Activated CD8-positive, alpha-beta memory T cell treated with anti-CD3 and anti-CD28 coated beads, Interleukin-2, amount 50 U/mL, for 24 hours (primary cell): ENCODE measurements around the gene NEK3.
"Not testable (repeated sequence)": the region's sequence is repeated elsewhere in the genome, so short reads cannot be mapped to it uniquely, and the experiment has no call there.

ENCODE experiments used
- DNase-seq: peaks from one replicate; pipeline ENCODE4 v3.0.0-alpha.2; 2020; ENCODE audit errors: extremely low read depth

The NEK3 gene

DNA sequence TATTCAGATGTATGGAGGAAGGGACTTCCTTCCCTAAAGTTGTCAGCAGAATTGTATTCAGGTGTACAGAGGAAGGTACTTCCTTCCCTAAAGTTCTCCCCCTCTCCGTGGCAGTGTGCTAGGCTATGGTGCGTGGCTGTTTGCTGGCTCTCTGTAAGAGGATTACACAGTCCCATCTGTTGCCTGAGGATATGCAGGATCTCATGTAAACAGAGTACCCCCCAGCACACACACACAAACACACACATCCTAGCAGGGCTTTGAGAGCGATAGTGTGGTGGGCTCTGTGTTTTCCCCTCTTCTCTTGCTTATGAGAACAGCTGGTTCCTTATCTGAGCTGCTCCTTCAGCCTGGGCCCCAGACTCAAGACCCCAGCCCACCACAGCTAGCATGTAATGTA, 40.8 kb downstream of the NEK3 start:
- no peak for DNase-seq

DNA sequence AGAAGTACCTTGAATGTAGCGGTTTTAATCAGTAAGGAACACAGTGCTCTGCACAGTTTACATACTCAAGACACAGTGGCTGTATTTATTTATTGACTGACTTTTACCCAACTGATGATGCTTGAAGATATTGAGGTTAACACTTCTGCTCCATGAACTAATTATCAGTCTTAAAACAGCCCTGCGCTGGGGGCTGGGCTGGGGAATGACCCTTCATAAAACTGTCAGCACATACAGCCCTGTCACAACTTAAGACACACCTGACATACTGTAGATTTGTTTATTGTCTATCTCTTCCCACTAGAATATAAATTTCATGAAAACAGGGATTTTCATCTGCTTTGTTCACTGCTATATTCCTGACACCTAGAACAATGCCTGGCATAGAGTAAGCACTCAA, 41.3 kb downstream of the NEK3 start:
- no peak for DNase-seq

DNA sequence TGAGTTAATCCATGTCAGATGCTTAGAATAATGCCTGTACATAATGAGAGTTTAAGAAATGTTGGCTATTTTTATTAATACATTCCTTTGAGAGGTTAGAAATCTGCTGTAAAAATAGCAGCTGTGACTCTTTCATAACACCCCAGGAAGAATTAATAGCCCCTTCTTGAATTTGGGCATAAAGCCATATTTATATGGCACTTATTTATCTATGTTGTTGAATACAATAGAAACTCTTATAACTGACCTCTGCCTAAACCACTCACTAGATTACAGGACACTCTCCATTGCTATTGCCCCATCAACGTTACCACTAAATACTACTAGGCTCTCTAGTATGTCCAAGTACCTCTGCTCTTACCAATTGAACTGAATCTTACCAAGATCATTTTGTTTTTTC, 46.8 kb downstream of the NEK3 start:
- DNase-seq: no peak

DNA sequence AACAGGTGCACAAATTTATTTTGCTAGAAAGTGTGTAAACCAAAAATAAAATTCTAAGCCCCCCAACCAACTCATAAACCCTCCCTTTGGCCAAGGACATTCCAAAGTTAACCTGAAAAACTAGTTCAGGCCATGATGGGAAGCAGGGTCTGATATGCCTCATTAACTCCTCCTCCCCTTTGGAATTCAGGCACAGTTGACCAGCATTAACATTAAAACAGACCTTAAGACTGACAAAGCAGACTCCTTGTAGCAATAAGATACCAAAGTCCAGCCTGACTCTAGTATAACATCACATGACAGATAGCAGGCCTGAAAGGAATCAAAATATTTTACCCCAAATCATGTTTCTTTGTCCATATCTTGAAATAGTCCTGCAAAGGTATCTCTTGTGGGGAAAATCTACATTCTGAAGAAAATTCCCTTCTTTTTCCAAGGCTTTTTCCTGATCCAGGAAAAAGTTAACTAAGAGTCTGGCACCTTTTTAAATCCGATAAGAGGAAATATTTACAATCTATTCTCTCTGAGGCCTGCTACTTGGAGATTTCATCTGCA, 50.2 kb downstream of the NEK3 start:
- no peak for DNase-seq

DNA sequence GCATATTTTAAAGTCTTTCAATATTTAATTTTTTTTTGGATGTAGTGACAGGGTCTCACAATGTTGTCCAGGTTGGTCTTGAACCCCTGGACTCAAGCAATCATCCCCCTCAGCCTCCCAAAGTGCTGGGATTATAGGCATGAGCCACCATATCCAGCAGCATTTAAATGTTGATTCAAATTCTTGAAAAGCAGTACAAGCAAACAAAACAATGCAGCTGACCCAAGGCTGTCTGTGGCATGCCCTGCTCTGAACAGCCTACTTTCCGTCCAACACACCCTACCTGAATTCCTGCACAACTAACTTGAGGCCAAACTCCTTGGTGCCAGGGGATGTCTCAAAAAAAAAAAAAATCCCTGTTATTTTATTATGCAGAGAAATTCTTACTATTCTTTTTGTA, 53.6 kb downstream of the NEK3 start:
- no peak for DNase-seq

DNA sequence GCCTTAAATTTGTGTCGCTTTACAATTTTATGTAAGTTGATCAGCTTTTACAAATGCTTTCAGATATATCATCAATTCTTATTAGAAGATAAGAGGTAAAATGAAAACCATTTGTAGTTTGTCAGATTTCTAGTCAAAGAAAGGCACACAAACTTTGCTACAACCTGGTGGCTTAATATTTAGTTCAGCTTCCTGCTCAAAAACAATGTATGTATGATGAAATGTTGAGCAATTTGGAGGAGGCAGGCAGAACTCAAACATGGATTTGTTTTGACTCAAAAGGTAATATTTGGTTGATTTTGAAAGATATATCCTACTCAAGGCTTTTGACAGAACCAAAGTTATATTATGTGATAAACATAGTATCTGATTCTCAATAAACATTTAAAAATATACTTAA, 54.8 kb downstream of the NEK3 start:
- DNase-seq: no peak

DNA sequence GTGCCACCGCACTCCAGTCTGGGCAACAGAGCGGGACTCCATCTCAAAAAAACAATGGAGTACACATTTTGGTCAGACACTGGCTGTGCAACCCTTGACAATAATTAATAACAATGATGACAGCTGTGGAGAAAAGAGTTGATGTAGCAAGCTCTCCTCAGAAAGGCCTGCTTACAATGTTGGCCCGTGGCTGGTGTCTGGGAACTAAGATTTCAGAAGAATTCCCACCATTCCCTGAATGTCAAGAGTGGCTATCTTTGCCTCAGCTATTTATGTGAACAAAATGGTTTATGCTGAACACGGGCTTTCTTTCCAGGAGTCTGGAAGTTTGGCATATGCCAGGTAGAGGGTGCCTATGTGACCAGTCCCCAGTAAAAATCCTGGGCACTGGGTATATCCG, 56.0 kb downstream of the NEK3 start:
- DNase-seq: no peak

DNA sequence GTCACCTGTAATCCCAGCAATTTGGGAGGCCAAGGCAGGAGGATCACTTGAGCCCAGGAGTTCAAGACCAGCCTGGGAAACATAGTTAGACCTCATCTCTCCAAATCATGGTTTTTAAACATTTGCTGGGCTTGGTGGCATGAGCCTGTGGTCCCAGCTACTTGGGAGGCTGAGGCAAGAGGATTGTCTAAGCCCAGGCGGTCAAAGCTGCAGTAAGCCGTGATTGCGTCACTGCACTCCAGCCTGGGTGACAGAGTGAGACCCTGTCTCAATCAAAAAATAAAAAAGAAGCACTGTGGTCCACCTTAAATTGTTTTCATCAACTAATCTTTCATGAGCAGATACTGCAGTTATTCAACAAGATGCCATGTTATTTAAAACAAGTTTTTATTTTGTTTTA, 57.0 kb downstream of the NEK3 start:
- DNase-seq: not testable (repeated sequence)

DNA sequence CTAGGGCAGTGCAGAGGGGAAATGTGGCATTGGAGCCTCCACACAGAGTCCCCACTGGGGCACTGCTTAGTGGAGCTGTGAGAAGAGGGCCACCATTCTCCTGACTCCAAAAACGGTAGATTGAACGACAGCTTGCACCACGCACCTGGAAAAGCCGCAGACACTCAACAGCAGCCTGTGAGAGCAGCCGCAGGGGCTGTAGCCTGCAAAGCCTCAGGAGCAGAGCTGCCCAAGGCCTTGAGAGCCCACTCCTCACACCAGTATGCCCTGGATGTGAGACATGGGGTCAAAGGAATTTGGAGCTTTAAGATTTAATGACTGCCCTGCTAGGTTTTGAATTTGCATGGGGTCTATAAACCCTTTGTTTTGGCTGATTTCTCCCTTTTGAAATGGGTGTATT, 62.2 kb downstream of the NEK3 start:
- no peak for DNase-seq

DNA sequence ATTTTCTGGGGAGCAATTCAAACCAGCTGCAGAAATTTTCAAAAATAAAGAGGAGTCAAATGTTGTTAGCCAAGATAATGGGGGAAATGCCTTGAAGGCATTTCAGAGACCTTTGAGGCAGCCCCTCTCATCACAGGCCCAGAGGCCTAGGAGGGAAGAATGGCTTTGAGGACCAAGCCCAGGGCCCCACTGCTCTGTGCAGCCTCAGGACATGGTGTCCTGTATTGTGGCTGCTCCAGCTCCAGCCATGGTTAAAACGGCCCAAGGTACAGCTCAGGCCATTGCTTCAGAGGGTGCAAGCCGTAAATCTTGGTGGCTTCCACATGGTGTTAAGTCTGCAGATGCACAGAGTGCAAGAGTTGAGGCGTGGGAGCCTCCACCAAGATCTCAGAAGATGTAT, 62.6 kb downstream of the NEK3 start:
- no peak for DNase-seq

DNA sequence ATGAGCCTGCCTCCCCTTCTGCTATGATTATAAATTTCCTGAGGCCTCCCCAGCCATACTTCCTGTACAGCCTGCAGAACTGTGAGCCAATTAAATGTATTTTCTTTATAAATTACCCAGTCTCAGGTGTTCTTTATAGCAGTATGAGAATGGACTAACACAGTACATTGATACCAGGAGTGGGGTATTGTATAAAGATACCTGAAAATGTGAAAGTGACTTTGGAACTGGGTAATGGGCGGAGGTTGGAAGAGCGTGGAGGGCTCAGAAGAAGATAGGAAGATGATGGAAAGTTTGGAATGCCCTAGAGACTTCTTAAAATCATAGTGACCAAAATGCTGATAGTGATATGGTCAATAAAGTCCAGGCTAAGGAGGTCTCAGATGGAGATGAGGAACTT, 63.3 kb downstream of the NEK3 start:
- no peak for DNase-seq

DNA sequence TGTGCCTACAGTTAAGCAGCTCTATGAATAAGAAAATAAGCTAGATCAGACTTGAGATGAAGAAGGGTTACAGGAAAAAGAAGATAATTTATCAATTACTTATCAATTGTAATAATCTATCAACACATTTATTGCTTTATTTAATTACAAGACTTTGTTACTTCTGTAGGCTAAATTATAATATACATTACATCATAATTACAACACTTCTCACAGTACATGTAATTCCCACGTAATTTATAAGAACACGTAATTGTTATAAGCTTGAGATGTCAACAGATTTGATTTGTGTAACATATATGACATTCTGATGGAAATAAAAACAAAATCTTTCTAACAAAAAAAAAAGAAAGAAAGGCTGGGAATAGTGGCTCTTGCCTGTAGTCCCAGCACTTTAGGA, 67.3 kb downstream of the NEK3 start:
- no peak for DNase-seq

DNA sequence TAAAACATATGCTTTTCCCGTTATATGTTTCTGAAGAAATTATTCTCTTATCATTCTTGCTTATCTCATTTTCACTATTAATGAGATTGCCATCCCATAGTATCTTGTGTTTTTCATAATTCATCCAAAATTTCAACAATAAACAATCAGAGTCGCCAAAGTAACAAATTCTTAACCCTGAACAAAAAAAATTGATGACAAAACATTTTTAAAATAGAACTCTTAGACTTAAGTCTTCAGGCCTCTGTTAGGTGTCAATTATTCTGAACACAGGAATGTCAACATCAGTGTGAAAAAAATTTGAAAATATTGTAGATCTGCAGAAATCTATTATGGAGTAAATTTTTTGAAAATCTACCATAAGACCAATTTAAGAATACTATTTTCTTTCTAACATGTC, 67.9 kb downstream of the NEK3 start:
- DNase-seq: no peak

DNA sequence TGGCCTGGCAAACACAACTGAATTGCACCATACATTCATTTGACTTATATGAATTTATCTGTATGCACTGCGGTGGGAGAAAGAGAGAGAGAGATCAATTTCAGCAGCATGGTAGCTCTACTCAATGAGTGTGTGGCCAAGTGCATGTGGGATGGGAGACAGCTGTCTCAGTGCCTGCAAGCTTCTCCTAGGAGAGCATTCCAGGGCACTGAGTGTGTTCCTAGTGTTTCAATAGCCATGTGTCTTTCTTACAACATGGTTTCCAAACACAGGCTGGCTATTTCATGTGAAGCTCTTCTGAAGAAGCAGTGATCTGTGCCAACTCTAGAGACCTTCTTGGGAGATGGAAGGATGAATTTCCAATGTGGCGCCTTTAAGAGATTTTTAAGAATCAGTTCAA, 74.0 kb downstream of the NEK3 start:
- no peak for DNase-seq

DNA sequence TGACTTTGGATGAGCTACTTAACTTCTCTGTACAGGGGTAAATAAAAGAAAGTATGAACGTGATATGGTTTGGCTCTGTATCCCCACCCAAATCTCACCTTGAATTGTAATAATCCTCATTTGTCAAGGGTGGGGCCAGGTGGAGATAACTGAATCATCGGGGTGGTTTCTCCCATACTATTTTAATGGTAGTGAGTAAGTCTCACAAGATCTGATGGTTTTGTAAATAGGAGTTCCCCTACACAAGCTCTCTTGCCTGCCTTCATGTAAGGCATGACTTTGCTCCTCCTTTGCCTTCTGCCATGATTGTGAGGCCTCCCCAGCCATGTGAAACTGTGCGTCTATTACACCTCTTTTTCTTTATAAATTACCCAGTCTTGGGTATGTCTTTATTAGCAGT, 74.4 kb downstream of the NEK3 start:
- DNase-seq: not testable (repeated sequence)
